IPS-20b (cell line): ENCODE results near the gene KRT36.

ENCODE experiments used
- H3K27ac ChIP-seq: one replicate; pipeline ENCODE4 v1.5.1; 2013; ENCODE audit warnings: low read length
- H3K27me3 ChIP-seq: 2 replicates; pipeline ENCODE4 v1.6.1; 2013; ENCODE audit warnings: mild to moderate bottlenecking, low read length, inconsistent platforms; ENCODE audit not compliant: insufficient read depth
- H3K36me3 ChIP-seq: 2 replicates; pipeline ENCODE4 v1.6.1; 2013; ENCODE audit warnings: low read depth, mild to moderate bottlenecking, inconsistent platforms, low read length, moderate library complexity; ENCODE audit not compliant: insufficient read depth
- H3K4me1 ChIP-seq: 2 replicates; pipeline ENCODE4 v1.6.1; 2013; ENCODE audit warnings: mild to moderate bottlenecking, control low read depth, inconsistent platforms, low read length, moderate library complexity; ENCODE audit not compliant: insufficient read depth
- H3K4me3 ChIP-seq: 2 replicates; pipeline ENCODE4 v1.5.1; 2013; ENCODE audit warnings: mild to moderate bottlenecking, low read length, inconsistent platforms
- H3K9ac ChIP-seq: 2 replicates; pipeline ENCODE4 v1.6.1; 2013; ENCODE audit warnings: low read depth, mild to moderate bottlenecking, inconsistent platforms, low read length, moderate library complexity
- H3K9me3 ChIP-seq: 2 replicates; pipeline ENCODE4 v1.6.1; 2013; ENCODE audit warnings: mild to moderate bottlenecking, low read depth, low read length, inconsistent platforms; ENCODE audit not compliant: insufficient read depth

The KRT36 gene

DNA sequence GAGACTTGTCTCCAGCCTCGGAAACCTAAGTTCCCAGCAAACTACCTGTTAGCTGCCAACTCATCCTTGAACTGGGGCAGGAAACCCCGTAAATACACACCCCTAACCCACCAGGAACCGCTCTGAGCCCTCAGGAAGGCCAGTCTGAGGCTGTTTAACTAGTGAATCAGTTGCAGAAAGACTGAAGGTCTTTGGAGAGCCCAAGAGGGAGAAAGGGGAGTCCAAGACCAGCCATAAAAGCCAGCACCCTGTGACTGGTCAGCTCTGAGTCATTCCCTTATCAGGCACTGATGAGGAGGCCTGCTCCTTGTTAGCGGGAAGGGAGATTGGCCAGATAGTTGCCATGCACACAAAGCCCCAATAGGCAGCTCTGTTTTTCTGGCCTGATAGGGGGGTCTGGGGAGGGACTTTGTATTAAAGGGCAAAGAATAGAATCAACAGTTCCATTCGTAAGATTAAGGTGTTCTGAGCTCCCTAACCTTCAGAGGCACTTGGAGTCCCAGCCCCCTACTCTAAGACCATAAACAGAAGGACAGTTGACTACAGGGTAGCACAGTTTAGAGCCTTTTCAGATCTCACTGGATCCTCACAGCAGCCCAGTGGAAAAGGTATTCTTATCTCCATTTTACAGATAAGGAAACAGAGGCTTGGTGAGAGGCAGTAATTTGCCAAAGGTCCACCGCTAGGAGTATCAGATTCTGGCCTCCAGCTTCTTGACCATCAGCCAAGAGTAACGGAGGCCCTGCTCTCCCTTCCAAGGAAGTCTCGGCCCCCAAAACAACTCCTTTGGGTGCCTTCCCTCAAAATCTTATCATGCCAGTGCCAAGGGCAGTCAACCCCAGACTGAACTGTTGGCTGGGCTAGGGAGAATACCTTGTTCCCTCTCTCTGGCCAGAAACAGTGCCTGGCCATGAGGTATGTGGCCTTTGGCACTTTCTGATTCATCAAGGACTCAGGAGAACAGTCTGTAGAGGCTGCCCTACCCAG lies 40.6 kb upstream of the KRT36 start:
- H3K36me3 ChIP-seq, result peaks cover 8% of the 10 kb centered on the region; the same call in 1 of the 2 replicates
- peaks cover 14% of the 10 kb centered on the region for H3K27me3 ChIP-seq
- peaks cover 18% of the 10 kb centered on the region for H3K4me1 ChIP-seq
- H3K27ac ChIP-seq, result no peak overlapping the region
- H3K9me3 ChIP-seq, result no peaks in the 10 kb centered on the region
- H3K9ac ChIP-seq, result no peak overlapping the region
- no peak overlapping the region for H3K4me3 ChIP-seq

DNA sequence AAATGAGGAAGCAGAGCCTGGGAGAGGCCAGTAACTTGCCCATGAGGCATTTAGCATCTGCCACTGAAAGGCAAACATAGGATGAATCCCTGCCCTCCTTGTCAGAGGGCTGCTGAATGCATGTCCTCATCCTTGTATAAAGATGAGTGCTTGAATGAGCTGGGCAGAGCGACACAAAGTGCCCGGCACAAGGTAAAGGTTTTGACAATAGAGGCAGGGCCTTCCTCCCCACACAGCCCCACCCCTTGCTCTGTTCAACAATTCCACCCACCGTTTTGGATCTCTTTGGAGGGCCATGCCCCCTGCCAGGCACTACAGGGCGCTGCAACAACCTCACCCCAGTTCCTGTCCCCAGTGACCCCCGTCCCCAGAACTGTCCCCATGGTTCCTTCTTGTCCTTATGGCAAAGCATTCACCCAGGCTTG lies 39.8 kb upstream of the KRT36 start:
- Histone ChIP-seq H3K27me3 (peaks cover 14% of the 10 kb centered on the region), H3K36me3 (peaks cover 17% of the 10 kb centered on the region), H3K9ac (no peak overlapping the region), H3K9me3 (no peaks in the 10 kb centered on the region), H3K4me1 (peaks cover 18% of the 10 kb centered on the region), H3K27ac (no peak overlapping the region), H3K4me3 (no peak overlapping the region)

DNA sequence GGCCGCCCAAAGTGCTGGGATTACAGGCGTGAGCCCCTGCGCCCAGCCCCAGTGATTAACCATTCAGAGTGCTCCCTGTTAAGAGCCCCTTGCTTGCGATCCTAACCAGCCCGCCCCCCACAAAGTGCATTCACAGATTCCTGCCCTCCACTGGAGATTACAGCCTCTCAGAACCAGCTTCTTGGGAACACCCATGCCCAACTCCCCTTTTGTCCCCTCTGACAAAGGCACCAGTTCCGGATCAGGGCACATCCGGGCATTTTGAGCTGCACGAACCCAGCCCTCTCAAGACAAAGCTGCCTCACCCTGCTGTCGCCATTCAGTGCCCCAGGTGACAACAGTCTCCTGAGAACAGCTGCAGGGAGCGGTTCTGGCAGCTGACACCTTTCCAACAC lies 39.2 kb upstream of the KRT36 start:
- H3K9me3 ChIP-seq, result no peaks in the 10 kb centered on the region
- H3K36me3 ChIP-seq, result peaks cover 22% of the 10 kb centered on the region
- H3K4me3 ChIP-seq, result no peak overlapping the region
- peaks cover 14% of the 10 kb centered on the region for H3K27me3 ChIP-seq
- H3K4me1 ChIP-seq, result peaks cover 18% of the 10 kb centered on the region
- peak overlapping the region; percentile 26 for H3K27ac ChIP-seq
- no peak overlapping the region; the same call in 1 of the 2 replicates for H3K9ac ChIP-seq

DNA sequence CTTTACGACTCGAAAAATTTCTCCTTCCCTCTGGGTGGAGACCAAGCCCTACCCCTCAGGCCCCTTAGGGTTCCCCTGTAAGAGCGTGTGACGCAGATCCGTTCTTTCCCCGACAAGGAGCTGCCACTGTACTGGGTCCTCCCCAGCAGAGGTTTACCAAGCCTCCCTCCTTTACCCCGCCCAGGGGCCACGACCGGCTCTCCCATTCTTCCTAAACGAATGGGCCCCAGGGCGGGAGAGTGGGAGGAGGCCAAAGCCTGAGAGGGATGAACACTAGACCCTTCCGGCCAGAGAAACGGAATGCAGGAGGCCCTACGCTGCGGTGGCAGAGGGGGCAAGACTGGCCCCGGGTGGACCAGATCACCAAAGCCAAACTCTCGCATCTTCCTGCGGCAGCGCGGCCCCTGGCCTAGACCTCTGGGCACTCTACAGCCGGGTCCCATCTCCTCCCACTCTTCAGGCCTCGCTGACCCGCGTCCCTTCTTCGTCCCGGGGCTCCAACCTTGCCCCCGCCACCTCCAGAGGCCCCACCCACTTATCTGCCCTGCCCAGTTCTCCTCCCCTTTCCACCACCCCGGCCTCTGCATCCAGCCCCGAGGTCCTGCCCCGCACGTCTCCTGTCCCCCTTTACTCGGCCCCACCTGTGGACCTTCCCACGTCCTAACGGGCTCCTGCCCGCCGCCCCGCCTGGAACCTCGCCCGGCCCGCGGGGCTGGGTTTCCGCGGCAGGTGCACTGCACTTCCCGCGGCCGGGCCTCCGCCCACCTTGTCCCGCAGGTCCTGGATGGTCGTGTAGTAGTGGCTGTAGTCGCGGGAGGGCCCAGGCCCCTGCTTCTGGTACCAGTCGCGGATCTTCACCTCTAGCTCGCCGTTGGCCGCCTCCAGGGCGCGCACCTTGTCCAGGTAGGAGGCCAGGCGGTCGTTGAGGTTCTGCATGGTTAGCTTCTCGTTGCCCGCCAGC lies 37.6 kb upstream of the KRT36 start:
- H3K9ac ChIP-seq, result peak overlapping the region; percentile 90
- peaks cover 19% of the 10 kb centered on the region for H3K4me1 ChIP-seq
- peaks cover 35% of the 10 kb centered on the region for H3K36me3 ChIP-seq
- H3K4me3 ChIP-seq, result peak overlapping the region; percentile 84
- H3K27ac ChIP-seq, result peak overlapping the region; percentile 40
- H3K27me3 ChIP-seq, result peaks cover 14% of the 10 kb centered on the region
- no peaks in the 10 kb centered on the region for H3K9me3 ChIP-seq

DNA sequence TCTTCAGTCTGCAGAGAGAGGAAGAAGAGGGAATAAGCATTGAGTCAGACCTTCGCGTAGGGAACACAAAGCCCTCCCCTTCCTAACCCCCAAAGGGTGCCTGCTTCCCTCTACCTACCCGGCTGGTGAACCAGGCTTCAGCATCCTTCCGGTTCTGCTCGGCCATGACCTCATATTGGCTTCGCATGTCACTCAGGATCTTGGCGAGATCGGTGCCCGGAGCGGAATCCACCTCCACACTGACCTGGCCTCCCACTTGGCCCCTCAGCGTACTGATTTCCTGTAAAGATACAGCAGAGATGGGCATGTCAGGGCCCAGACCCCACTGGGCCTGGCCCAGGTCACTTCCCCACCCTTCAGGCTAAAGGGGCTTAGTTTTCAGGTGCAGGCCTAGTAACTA lies 34.6 kb upstream of the KRT36 start:
- Histone ChIP-seq H3K9me3 (no peaks in the 10 kb centered on the region), H3K27me3 (peaks cover 10% of the 10 kb centered on the region; the same call in 1 of the 2 replicates), H3K27ac (no peak overlapping the region), H3K9ac (no peak overlapping the region), H3K4me1 (peaks cover 15% of the 10 kb centered on the region; the same call in 1 of the 2 replicates), H3K4me3 (no peak overlapping the region), H3K36me3 (peaks cover 35% of the 10 kb centered on the region)

DNA sequence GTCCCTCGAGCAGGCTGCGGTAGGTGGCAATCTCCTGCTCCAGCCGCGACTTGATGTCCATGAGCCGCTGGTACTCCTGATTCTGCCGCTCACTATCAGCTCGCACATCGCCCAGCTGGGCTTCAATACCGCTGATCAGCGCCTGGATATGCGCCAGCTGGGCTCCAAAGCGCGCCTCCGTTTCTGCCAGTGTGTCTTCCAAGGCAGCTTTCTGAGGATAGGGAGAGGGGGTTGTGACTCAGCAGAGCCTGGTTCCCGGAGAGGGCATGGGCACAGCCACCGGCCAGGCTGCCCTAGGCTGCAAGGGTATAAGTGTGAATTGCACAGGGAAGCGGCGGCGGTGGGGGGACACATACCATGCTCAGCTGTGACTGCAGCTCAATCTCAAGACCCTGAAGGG lies 34.1 kb upstream of the KRT36 start:
- Histone ChIP-seq H3K27me3 (peaks cover 8% of the 10 kb centered on the region; the same call in 1 of the 2 replicates), H3K4me1 (peaks cover 11% of the 10 kb centered on the region; the same call in 1 of the 2 replicates), H3K9ac (no peak overlapping the region), H3K9me3 (no peaks in the 10 kb centered on the region), H3K27ac (no peak overlapping the region), H3K36me3 (peaks cover 35% of the 10 kb centered on the region), H3K4me3 (no peak overlapping the region)

DNA sequence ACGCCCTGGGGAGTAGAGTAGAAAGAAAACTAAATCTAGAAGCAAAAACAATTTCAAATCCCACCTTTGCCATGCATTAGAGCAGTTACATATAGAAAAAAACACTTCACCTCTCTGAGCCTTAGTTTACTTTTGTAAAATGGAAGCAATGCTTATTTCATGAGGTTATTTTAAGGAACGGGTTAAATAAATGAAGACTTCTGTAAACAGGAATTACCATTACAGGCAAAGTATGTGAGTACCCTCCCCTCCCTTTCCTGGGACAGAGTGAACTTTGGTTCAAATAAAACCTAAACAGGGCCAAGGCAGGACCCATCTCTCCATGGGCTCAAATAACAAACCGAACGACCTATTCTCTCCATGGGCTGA lies 33.5 kb upstream of the KRT36 start:
- Histone ChIP-seq H3K27me3 (peaks cover 8% of the 10 kb centered on the region; the same call in 1 of the 2 replicates), H3K36me3 (peaks cover 35% of the 10 kb centered on the region), H3K4me3 (no peak overlapping the region), H3K9me3 (no peaks in the 10 kb centered on the region), H3K9ac (no peak overlapping the region), H3K4me1 (peaks cover 8% of the 10 kb centered on the region; the same call in 1 of the 2 replicates), H3K27ac (no peak overlapping the region)

DNA sequence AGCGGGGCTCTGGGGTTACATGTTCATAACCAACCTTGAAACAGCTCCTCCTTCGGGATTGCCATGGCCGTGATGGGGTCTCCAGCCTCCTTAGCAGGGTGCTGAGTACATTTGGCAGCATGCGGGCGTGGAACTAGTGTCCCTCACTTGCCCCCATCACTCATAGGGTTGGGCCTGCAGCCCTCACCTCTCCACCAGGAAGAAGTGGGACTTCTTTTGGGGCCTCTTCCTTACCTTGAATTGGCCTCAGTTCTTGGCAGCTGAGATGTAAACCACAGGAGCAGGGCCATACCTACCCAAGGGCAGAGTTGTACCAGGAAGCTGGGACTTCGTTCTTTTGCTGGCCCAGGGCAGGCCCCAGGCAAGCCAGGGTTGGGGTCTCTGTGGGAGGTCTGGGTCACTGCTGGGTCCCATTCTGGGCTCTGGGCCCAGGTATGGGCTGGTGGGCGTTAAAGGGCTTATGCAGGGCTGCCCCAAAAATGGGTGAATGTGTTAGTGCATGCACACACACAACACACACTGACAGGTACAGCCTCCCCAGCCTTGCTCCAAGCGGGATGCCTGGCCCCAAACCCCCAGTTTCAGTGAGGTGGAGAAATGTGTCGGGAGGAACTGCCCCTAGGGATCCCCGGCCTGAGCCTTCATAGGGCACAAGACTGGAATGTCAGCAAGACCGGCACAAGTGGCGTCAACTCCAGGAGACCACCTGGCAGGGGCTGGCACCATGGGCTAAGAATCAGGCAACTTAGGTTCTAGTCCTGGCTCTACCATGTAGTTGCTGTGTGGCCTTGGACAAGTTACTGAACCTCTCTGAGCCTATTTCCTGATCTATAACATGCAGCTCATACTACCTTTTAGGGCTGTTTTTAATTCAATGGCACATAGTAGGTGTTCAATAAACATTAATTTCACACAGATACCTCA lies 32.9 kb upstream of the KRT36 start:
- no peak overlapping the region for H3K27ac ChIP-seq
- no peak overlapping the region for H3K9ac ChIP-seq
- H3K4me1 ChIP-seq, result peaks cover 8% of the 10 kb centered on the region; the same call in 1 of the 2 replicates
- no peak overlapping the region for H3K4me3 ChIP-seq
- H3K27me3 ChIP-seq, result peaks cover 6% of the 10 kb centered on the region; the same call in 1 of the 2 replicates
- no peaks in the 10 kb centered on the region for H3K9me3 ChIP-seq
- peaks cover 35% of the 10 kb centered on the region for H3K36me3 ChIP-seq

DNA sequence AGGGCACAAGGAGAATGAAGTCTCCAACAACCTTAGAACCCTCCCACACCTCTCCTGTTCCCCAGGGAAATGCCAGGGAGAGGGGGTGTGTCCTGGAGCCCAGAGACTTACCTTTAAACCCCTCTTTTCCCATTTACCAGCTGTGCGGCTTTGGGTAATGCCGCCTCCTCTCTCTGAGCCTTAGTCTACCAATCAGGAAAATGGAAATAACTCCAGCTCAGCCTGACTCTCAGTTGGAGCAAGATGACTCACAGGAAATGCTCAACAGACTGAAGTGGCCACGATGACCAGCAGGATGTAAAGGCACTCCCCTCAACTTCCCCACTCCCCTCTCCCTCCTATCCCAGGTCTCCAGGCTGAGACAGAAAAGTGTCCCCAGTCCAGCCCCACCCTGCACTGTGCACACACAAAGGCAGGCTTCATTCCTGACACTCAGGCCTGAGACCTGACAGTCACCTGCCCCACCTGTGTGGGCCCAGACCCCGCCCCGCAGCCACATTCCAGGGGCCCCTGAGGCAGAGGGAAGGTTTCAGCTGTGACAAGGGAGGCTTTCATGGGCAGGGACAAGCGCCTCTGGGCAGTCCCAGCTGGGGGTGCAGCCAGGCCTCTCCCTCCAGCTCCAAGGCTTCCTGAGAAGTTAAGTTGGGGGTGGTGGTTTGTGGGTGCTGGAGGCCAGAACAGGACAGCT lies 32.0 kb upstream of the KRT36 start:
- Histone ChIP-seq H3K4me3 (no peak overlapping the region), H3K4me1 (peaks cover 8% of the 10 kb centered on the region; the same call in 1 of the 2 replicates), H3K36me3 (peaks cover 35% of the 10 kb centered on the region), H3K27ac (no peak overlapping the region), H3K9ac (no peak overlapping the region), H3K27me3 (no peaks in the 10 kb centered on the region), H3K9me3 (no peaks in the 10 kb centered on the region)

DNA sequence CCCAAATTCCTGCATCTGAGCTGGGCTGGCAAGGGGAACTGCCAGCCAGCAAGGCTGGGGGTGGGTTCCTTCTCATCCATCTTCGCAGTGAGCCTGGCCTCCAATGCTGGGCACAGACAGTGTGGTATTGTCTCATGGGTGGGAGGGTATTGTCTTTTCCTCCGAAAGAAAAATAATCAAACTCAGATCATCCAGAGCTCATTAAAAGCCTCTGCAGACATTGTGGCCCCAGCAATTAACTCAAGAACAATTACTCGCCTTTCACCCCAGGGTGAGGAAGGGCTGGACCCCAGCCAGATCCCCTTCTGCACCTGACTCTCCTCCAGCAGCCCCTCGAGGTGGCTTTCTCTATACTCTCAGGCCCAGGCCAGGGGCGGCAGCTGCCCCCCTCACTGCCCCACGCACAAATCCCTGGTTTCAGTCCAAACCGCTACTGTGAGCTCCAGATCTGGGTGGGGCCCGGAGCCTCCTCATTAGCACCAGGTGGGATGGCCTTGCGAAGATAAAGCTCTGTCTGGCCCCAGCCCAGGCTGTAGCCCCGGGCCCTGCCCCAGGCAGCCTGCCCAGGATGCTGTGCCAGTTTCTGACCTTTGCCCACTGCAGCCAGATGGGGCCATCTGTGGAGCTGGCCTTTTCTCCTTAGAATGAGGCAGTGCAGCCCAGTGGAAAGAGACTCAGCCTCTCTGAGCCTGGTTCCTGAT lies 31.3 kb upstream of the KRT36 start:
- H3K9me3 ChIP-seq, result no peaks in the 10 kb centered on the region
- H3K36me3 ChIP-seq, result peaks cover 31% of the 10 kb centered on the region
- H3K27ac ChIP-seq, result no peak overlapping the region
- no peak overlapping the region for H3K9ac ChIP-seq
- peaks cover 8% of the 10 kb centered on the region; the same call in 1 of the 2 replicates for H3K4me1 ChIP-seq
- no peaks in the 10 kb centered on the region for H3K27me3 ChIP-seq
- no peak overlapping the region for H3K4me3 ChIP-seq
